PC-3 (cell line): ENCODE measurements around the gene EOGT. TPM values are rescaled to one million over a fixed set of nuclear protein-coding genes. Genes with fewer than 3 reads are reported as not detected.

Experiments used
- ATAC-seq: fragments of 200-7000 bp; cut with Tn5 transposase; 2 replicates; pipeline ENCODE4 v1.9.1; 2020; ENCODE audit warnings: mild to moderate bottlenecking, moderate library complexity
- BruUV-seq: library from RNA; stranded (reverse); fragments of 400-500 nt; replicated peaks from 2 replicates; lab custom pipeline; 2021; lab: Mats Ljungman, UMichigan
- CTCF ChIA-PET: fragments of 300-600 bp; sonication (Branson Sonifier 250); formaldehyde crosslinking; loops from one replicate; lab custom pipeline; 2022; ENCODE audit warnings: antibody characterized with exemption; lab: Charles Lee
- POLR2A ChIA-PET: fragments of 300-600 bp; sonication (Branson Sonifier 250); formaldehyde crosslinking; loops from one replicate; lab custom pipeline; 2022; ENCODE audit warnings: antibody characterized with exemption; ENCODE audit not compliant: unreplicated experiment; lab: Charles Lee
- DNase-seq: peaks from one replicate; pipeline ENCODE4 v3.0.0-alpha.2; 2015
- H2AFZ ChIP-seq: fragments of 300-600 bp; sonication (generic); 2 replicates; pipeline ENCODE4 v1.6.0; 2016; ENCODE audit warnings: antibody characterized with exemption, low read length
- H3F3A ChIP-seq: fragments of 300-600 bp; sonication (generic); one replicate; pipeline ENCODE4 v1.6.0; 2017; ENCODE audit warnings: antibody characterized with exemption, low read length, control low read depth, mild to moderate bottlenecking; ENCODE audit not compliant: unreplicated experiment
- H3K27ac ChIP-seq: fragments of 300-600 bp; sonication (generic); 2 replicates; pipeline ENCODE4 v1.5.1; 2016; ENCODE audit warnings: mild to moderate bottlenecking, low read length
- H3K27me3 ChIP-seq: fragments of 300-600 bp; sonication (generic); 2 replicates; pipeline ENCODE4 v1.6.1; 2016; ENCODE audit warnings: low read length, mixed read lengths
- H3K36me3 ChIP-seq: fragments of 300-600 bp; sonication (generic); 2 replicates; pipeline ENCODE4 v1.6.1; 2016; ENCODE audit warnings: low read depth, mixed run types, low read length, mixed read lengths
- H3K4me1 ChIP-seq: fragments of 300-600 bp; sonication (generic); 2 replicates; pipeline ENCODE4 v1.5.1; 2016; ENCODE audit warnings: low read length; ENCODE audit not compliant: insufficient read depth
- H3K4me2 ChIP-seq: fragments of 300-600 bp; sonication (generic); 2 replicates; pipeline ENCODE4 v1.6.0; 2016; ENCODE audit warnings: low read length
- H3K4me3 ChIP-seq: fragments of 300-600 bp; sonication (generic); 2 replicates; pipeline ENCODE4 v1.5.1; 2016; ENCODE audit warnings: mild to moderate bottlenecking, low read length, mixed read lengths
- H3K79me2 ChIP-seq: fragments of 300-600 bp; sonication (generic); 2 replicates; pipeline ENCODE4 v1.6.1; 2017; ENCODE audit warnings: low read length, mixed read lengths
- H3K9ac ChIP-seq: fragments of 300-600 bp; sonication (generic); 2 replicates; pipeline ENCODE4 v1.6.0; 2016; ENCODE audit warnings: mild to moderate bottlenecking, low read length
- H3K9me2 ChIP-seq: fragments of 300-600 bp; sonication (generic); replicated peaks from 2 replicates; pipeline ENCODE4 v1.6.1; 2016; ENCODE audit warnings: mixed run types, low read length, mixed read lengths
- H3K9me3 ChIP-seq: fragments of 300-600 bp; sonication (generic); 2 replicates; pipeline ENCODE4 v1.6.1; 2016; ENCODE audit warnings: low read length, mixed read lengths
- H4K20me1 ChIP-seq: fragments of 300-600 bp; sonication (generic); 2 replicates; pipeline ENCODE4 v1.6.1; 2016; ENCODE audit warnings: low read length, mixed read lengths
- EZH2 ChIP-seq: fragments of 300-600 bp; sonication (generic); IDR thresholded peaks from one replicate; pipeline ENCODE4 v1.6.1; 2017; ENCODE audit warnings: antibody characterized with exemption, mild to moderate bottlenecking, low read length; ENCODE audit not compliant: unreplicated experiment
- EZH2phosphoT487 ChIP-seq: fragments of 300-600 bp; sonication (generic); IDR thresholded peaks from 2 replicates; pipeline ENCODE4 v1.6.1; 2018; ENCODE audit warnings: mild to moderate bottlenecking, antibody characterized with exemption, low read length, borderline replicate concordance
- intact Hi-C: fragments of 100-400 bp; cut with micrococcal nuclease; formaldehyde crosslinking; loops from 2 replicates; pipeline ENCODE4 v1.9.0; 2023
- total RNA-seq: library from RNA; depleted of rRNA; stranded (reverse); fragments of >200 nt; gene quantifications from 2 replicates; pipeline ENCODE4 v1.2.3, GENCODE V29; 2014
- TF ChIP-seq, protein P1 (sequence below): fragments of 300-600 bp; sonication (generic); conservative IDR thresholded peaks from 2 replicates; pipeline ENCODE4 v1.5.1; 2017; ENCODE audit warnings: antibody characterized with exemption, low read depth, mild to moderate bottlenecking, low read length

The EOGT gene
- total RNA-seq, 1 experiment from 2014 or later, result 8.3 TPM

DNA sequence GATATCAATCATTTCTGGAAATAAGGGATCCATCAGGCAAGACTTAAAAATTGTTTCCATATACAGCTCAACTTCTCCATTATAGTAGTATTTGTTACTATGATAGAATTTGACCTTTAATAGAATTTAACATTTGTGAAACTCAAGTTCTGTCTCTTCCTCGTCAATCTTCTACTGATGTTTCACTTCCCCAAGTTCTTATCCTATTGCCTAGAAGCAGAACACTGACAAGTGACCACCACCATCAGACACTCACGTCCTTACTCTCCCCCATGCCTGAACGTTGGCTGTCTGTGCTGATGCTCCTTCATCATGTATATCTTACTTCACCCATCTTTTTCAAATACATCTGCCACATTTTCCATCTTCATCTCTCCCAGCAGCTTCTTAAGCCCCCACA, 54.6 kb downstream of the EOGT start:
- BruUV-seq, result no TSS peak
- intact Hi-C loops, result no loop called here

DNA sequence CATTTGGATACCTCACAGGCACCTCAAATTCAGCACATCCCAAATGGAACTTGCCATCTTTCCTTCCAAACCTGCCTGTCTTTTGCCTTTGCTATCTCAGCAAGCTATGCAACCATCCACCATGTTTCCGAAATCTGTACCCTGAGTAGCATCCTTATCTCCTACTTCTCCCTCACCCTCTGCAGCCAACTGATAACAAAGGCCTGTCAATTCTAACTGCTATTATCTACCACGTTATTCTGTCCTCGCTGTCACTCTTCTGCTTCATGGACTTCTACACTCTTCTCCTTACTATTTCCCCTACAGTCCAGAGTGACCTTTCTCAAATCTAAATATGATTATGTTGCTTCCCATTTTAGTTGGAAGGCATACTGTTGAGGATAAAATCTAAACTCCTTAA, 55.6 kb downstream of the EOGT start:
- no peak for ATAC-seq
- intact Hi-C loops, result no loop called here
- TF ChIP-seq EZH2 (no peak), EZH2phosphoT487 (no peak)
- TF ChIP-seq, protein P1, sequence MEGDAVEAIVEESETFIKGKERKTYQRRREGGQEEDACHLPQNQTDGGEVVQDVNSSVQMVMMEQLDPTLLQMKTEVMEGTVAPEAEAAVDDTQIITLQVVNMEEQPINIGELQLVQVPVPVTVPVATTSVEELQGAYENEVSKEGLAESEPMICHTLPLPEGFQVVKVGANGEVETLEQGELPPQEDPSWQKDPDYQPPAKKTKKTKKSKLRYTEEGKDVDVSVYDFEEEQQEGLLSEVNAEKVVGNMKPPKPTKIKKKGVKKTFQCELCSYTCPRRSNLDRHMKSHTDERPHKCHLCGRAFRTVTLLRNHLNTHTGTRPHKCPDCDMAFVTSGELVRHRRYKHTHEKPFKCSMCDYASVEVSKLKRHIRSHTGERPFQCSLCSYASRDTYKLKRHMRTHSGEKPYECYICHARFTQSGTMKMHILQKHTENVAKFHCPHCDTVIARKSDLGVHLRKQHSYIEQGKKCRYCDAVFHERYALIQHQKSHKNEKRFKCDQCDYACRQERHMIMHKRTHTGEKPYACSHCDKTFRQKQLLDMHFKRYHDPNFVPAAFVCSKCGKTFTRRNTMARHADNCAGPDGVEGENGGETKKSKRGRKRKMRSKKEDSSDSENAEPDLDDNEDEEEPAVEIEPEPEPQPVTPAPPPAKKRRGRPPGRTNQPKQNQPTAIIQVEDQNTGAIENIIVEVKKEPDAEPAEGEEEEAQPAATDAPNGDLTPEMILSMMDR, result no peak
- no peaks in the 10 kb centered on the region for H3F3A ChIP-seq
- ChIA-PET CTCF (no interaction called here), POLR2A (no interaction called here)
- no peaks in the 10 kb centered on the region for H3K9me3 ChIP-seq
- H3K9ac ChIP-seq, result no peak overlapping the region
- H3K9me2 ChIP-seq, result no peaks in the 10 kb centered on the region
- H2AFZ ChIP-seq, result no peak overlapping the region
- no peaks in the 10 kb centered on the region for H4K20me1 ChIP-seq
- no peak overlapping the region for H3K4me3 ChIP-seq
- no TSS peak for BruUV-seq
- no peak overlapping the region for H3K4me2 ChIP-seq
- no peaks in the 10 kb centered on the region for H3K4me1 ChIP-seq
- DNase-seq, result no peak
- no peaks in the 10 kb centered on the region for H3K79me2 ChIP-seq
- H3K27me3 ChIP-seq, result peaks cover 30% of the 10 kb centered on the region; the same call in 1 of the 2 replicates
- H3K27ac ChIP-seq, result no peak overlapping the region
- no peaks in the 10 kb centered on the region for H3K36me3 ChIP-seq

More for the DNA sequence above, 54.6 kb downstream of the EOGT start:
- Histone ChIP-seq H3K4me2 (no peak overlapping the region), H3K4me3 (no peak overlapping the region), H3K4me1 (no peaks in the 10 kb centered on the region), H3K9me2 (no peaks in the 10 kb centered on the region), H3K9me3 (no peaks in the 10 kb centered on the region), H3K79me2 (no peaks in the 10 kb centered on the region), H3K27me3 (peaks cover 37% of the 10 kb centered on the region; the same call in 1 of the 2 replicates), H3F3A (no peaks in the 10 kb centered on the region), H2AFZ (no peak overlapping the region), H3K27ac (no peak overlapping the region), H4K20me1 (no peaks in the 10 kb centered on the region), H3K36me3 (no peaks in the 10 kb centered on the region), H3K9ac (no peak overlapping the region)
- TF ChIP-seq EZH2 (no peak), EZH2phosphoT487 (no peak)
- TF ChIP-seq, protein P1, result no peak
- ATAC-seq, result no peak
- no peak for DNase-seq
- ChIA-PET POLR2A (no interaction called here), CTCF (no interaction called here)

DNA sequence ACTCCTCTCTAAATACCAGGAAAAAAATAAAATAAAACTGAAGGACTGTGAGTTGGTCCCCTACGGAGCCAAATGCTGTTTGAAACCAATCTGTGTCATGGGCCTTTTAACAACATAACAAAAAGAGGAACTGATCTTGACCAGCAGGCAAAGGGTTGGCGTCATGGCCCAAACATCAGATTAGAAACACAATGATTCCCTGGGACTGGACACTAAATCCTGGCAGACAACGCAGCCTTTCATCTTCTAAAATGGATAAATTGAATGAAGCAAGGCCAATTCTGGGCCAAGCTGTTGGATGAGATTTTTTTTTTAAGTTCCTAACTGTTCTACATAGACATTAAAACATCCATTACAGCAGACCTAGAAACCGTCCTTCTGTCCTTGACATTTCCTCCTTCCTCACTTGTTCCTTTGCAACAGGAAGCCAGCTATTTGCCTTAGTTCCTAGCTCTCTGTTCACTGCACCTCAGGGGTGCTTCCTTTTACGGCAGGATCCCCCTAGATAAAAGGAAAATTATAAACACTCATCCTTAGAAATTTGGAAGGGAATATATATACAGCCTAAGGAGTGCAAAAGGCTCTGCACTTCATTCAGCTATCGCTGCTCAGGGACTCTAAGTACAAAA, 59.6 kb downstream of the EOGT start:
- TF ChIP-seq, protein P1, result no peak
- TF ChIP-seq EZH2phosphoT487 (no peak), EZH2 (no peak)
- no TSS peak for BruUV-seq
- no peaks in the 10 kb centered on the region for H3F3A ChIP-seq
- no peak overlapping the region for H2AFZ ChIP-seq
- H3K4me1 ChIP-seq, result no peaks in the 10 kb centered on the region
- DNase-seq (no peak), ATAC-seq (no peak)
- no peaks in the 10 kb centered on the region for H4K20me1 ChIP-seq
- no peaks in the 10 kb centered on the region for H3K9me3 ChIP-seq
- ChIA-PET CTCF (no interaction called here), POLR2A (interaction anchor here (0.5 kb wide), 1 partner anchor 695 kb away, joined by 3 read pairs; no protein-coding TSS in a partner anchor)
- no peaks in the 10 kb centered on the region for H3K9me2 ChIP-seq
- no peak overlapping the region for H3K9ac ChIP-seq
- no peak overlapping the region for H3K4me3 ChIP-seq
- intact Hi-C loops, result no loop called here
- H3K27me3 ChIP-seq, result peaks cover 31% of the 10 kb centered on the region
- H3K79me2 ChIP-seq, result no peaks in the 10 kb centered on the region
- H3K36me3 ChIP-seq, result no peaks in the 10 kb centered on the region
- H3K4me2 ChIP-seq, result no peak overlapping the region
- no peak overlapping the region for H3K27ac ChIP-seq
